ENCODE data around the gene CDH22. TPM values are rescaled to one million over a fixed set of nuclear protein-coding genes. Genes with fewer than 3 reads are reported as not detected.

The CDH22 gene
- total RNA-seq, 2 donors from 2014 or later: 0.22 to 0.77 TPM

DNA sequence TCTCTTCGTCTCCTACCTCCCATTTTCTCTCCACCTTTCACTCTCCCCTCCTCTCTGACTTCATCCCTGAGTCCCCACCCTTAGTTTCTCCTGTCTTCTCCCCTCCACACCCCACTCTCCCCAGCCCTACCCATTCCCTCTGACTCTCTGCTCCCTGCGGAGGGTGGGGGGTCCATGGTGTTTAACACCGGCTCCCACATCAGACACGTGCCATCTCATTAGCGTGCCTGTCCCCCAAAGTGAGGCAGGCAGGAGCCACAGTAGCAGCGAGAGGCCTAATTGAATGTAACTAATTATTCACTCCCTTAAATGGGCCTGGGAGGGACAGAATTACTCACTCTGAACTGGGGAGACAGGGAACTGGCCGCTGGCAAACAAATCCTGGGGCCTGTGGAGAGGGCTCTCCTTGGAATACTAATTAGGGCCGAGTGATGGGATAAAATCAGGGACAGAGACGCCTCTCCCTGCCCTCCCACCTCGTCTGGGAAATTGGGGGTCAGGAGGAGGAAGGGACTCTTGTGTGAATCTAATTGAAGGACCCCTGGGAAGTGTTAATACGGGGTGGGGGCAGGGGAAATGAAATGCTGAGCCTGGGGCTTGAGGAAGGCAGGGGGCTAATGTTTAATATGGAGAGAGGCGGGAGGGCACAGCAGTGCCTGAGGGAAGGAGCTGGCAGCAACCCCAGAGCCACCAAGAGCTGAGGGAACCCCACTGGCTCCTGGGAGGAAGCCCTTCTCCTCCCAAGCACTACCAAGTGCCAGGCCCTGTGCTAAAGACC, 172.3 kb downstream of the CDH22 start:
- Histone ChIP-seq H3K9me3 (ENCODE audit: control insufficient read depth, low read length) (no peaks in the 10 kb centered on the region), H3K9ac (ENCODE audit: extremely low read depth, low read length, poor library complexity, severe bottlenecking) (no peak overlapping the region), H3K27me3 (ENCODE audit: control insufficient read depth, insufficient read depth, low read length, poor library complexity, severe bottlenecking) (peaks cover 17% of the 10 kb centered on the region), H3K36me3 (ENCODE audit: control insufficient read depth, insufficient read depth, low read length) (no peaks in the 10 kb centered on the region), H3K27ac (ENCODE audit: low read depth, low read length) (no peak overlapping the region), H3K4me1 (ENCODE audit: control insufficient read depth, insufficient read depth, low read length) (peaks cover 11% of the 10 kb centered on the region), H3K4me3 (ENCODE audit: low read length) (no peak overlapping the region)
- Mint-ChIP-seq H3K4me1 (peaks cover 24% of the 10 kb centered on the region), H3K27me3 (ENCODE audit: insufficient read depth) (peaks cover 23% of the 10 kb centered on the region), H3K36me3 (ENCODE audit: low read depth) (no peaks in the 10 kb centered on the region), H3K9me3 (no peaks in the 10 kb centered on the region), H3K4me3 (no peak overlapping the region), H3K27ac (peak overlapping the region; percentile 53)
- whole genome bisulfite sequencing, 2 experiments (ENCODE audit: insufficient coverage in 1 of 2, insufficient read length in 1 of 2): 39 to 62% methylated on average over 3 to 12 of the region's 12 CpGs
- TF ChIP-seq CTCF (conservative IDR thresholded peaks at IDR 0.05): no peak
- DNase-seq: peak; percentile 75

DNA sequence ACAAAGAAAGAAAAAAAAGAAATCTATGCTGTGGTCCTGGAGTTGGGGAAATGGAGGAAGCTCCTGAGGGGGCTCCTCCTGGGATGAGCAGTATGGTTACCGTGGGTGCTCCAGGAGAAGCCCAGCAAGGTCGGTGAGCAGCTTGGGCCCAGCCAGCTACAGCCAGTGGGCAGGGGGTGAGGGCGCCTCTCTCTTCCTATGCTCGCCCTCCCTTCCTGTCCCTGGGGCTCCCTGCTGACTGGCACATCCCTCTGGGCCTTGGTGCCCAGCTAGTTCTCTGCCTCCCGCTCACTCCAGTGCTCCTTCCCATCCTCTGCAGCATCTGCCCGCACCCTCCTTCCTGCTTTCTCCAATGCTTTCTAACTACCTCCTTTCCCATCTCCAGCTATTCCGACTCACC, 173.6 kb downstream of the CDH22 start:
- H3K9ac ChIP-seq (ENCODE audit: extremely low read depth, low read length, poor library complexity, severe bottlenecking): no peak overlapping the region
- peaks cover 35% of the 10 kb centered on the region for H3K27me3 Mint-ChIP-seq (ENCODE audit: insufficient read depth)
- no peak overlapping the region for H3K4me3 Mint-ChIP-seq
- no peak overlapping the region for H3K27ac Mint-ChIP-seq
- no peak for TF ChIP-seq CTCF (conservative IDR thresholded peaks at IDR 0.05)
- peaks cover 18% of the 10 kb centered on the region for H3K4me1 Mint-ChIP-seq
- no peaks in the 10 kb centered on the region for H3K9me3 ChIP-seq (ENCODE audit: control insufficient read depth, low read length)
- no peak for DNase-seq
- H3K4me3 ChIP-seq (ENCODE audit: low read length): no peak overlapping the region
- no peaks in the 10 kb centered on the region for H3K9me3 Mint-ChIP-seq
- peaks cover 28% of the 10 kb centered on the region for H3K27me3 ChIP-seq (ENCODE audit: control insufficient read depth, insufficient read depth, low read length, poor library complexity, severe bottlenecking)
- WGBS, 2 experiments (ENCODE audit: insufficient coverage in 1 of 2, insufficient read length in 1 of 2): 89 to 94% methylated on average over 4 to 7 of the region's 7 CpGs
- H3K36me3 Mint-ChIP-seq (ENCODE audit: low read depth): no peaks in the 10 kb centered on the region
- H3K36me3 ChIP-seq (ENCODE audit: control insufficient read depth, insufficient read depth, low read length): no peaks in the 10 kb centered on the region
- no peak overlapping the region for H3K27ac ChIP-seq (ENCODE audit: low read depth, low read length)
- H3K4me1 ChIP-seq (ENCODE audit: control insufficient read depth, insufficient read depth, low read length): peaks cover 8% of the 10 kb centered on the region

DNA sequence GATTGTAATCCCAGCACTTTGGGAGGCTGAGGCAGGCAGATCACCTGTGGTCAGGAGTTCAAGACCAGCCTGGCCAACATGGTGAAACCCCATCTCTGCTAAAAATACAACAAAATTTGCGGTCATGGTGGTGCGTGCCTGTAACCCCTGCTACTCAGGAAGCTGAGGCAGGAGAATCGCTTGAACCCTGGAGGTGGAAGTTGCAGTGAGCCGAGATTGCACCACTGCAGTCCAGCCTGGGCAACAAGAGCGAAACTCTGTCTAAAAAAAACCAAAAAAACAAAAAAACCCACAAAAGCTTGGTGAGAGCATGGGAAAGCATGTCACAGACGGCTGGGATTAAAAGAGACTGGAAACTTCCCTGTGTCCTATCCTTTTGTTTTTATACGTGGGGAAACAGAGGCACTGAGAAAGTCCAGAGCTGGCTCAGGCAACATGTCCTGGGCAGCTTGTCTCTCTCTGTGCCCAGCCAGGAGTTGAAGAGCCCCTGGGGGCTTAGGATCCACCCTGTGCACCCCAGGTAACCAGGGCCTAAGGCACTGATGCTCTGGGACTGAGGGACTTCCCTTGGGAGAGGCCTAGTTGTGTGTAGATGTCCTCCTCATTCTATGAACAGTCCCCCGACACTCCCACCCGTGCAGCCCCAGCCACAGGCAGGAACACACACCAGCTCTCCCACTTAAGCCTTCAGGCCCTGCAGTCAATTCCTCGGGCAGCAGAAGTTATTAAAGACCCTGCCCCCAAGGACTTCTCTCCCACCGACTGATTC, 174.2 kb downstream of the CDH22 start:
- Mint-ChIP-seq H3K4me1 (peaks cover 13% of the 10 kb centered on the region), H3K9me3 (no peaks in the 10 kb centered on the region), H3K4me3 (no peak overlapping the region), H3K36me3 (ENCODE audit: low read depth) (no peaks in the 10 kb centered on the region), H3K27ac (no peak overlapping the region), H3K27me3 (ENCODE audit: insufficient read depth) (peaks cover 35% of the 10 kb centered on the region)
- H3K4me3 ChIP-seq (ENCODE audit: low read length): no peak overlapping the region
- H3K27ac ChIP-seq (ENCODE audit: low read depth, low read length): no peak overlapping the region
- H3K9ac ChIP-seq (ENCODE audit: extremely low read depth, low read length, poor library complexity, severe bottlenecking): no peak overlapping the region
- DNase-seq: no peak
- H3K36me3 ChIP-seq (ENCODE audit: control insufficient read depth, insufficient read depth, low read length): no peaks in the 10 kb centered on the region
- H3K4me1 ChIP-seq (ENCODE audit: control insufficient read depth, insufficient read depth, low read length): peaks cover 2% of the 10 kb centered on the region
- no peaks in the 10 kb centered on the region for H3K9me3 ChIP-seq (ENCODE audit: control insufficient read depth, low read length)
- H3K27me3 ChIP-seq (ENCODE audit: control insufficient read depth, insufficient read depth, low read length, poor library complexity, severe bottlenecking): peaks cover 35% of the 10 kb centered on the region
- TF ChIP-seq CTCF (conservative IDR thresholded peaks at IDR 0.05): no peak
- WGBS, 2 experiments (ENCODE audit: insufficient coverage in 1 of 2, insufficient read length in 1 of 2): 88 to 90% methylated on average over 7 to 11 of the region's 11 CpGs
